Femur (tissue), 1 donor: ENCODE data around the gene SLC9A8.
"Not testable (repeated sequence)": the region's sequence is repeated elsewhere in the genome, so short reads cannot be mapped to it uniquely, and the experiment has no call there.

Experiments used
- DNase-seq: peaks from one replicate; pipeline ENCODE4 v3.0.0-alpha.2; 2017

Gene SLC9A8

GRCh38 chr20:49812507-49813304 is at the start of gene SLC9A8:
Gene SLC9A8 (plus strand): TSS chr20:49812828. CDS start chr20:49812923, 95 bp downstream.
- peak; percentile 94 for DNase-seq

GRCh38 chr20:49762940-49763766 is 49.5 kb upstream of the SLC9A8 start:
- no peak for DNase-seq

GRCh38 chr20:49765413-49765736 is 47.3 kb upstream of the SLC9A8 start:
- no peak for DNase-seq

- peak; percentile 30 for DNase-seq
These were observed 46.6 kb upstream of the SLC9A8 start for GRCh38 chr20:49765846-49766541.

GRCh38 chr20:49766979-49767521 is 45.6 kb upstream of the SLC9A8 start:
- DNase-seq = peak; percentile 31

GRCh38 chr20:49768204-49769047 is 44.2 kb upstream of the SLC9A8 start:
- peak; percentile 59 for DNase-seq

GRCh38 chr20:49769048-49769581 is 43.5 kb upstream of the SLC9A8 start:
- DNase-seq = no peak

- DNase-seq = no peak
These were observed 42.0 kb upstream of the SLC9A8 start for GRCh38 chr20:49770634-49771033.

- DNase-seq = not testable (repeated sequence)
These were observed 38.4 kb upstream of the SLC9A8 start for GRCh38 chr20:49774213-49774612.

- peak; percentile 69 for DNase-seq
These were observed 37.4 kb upstream of the SLC9A8 start for GRCh38 chr20:49775229-49775693.

- no peak for DNase-seq
These were observed 32.7 kb upstream of the SLC9A8 start for GRCh38 chr20:49779972-49780371.

- no peak for DNase-seq
These were observed 31.0 kb upstream of the SLC9A8 start for GRCh38 chr20:49781676-49782075.

GRCh38 chr20:49782439-49782838 is 30.2 kb upstream of the SLC9A8 start:
- not testable (repeated sequence) for DNase-seq

- peak; percentile 54 for DNase-seq
These were observed 29.3 kb upstream of the SLC9A8 start for GRCh38 chr20:49783021-49783995.

- no peak for DNase-seq
These were observed 28.3 kb upstream of the SLC9A8 start for GRCh38 chr20:49784291-49784690.

- DNase-seq = no peak
These were observed 27.3 kb upstream of the SLC9A8 start for GRCh38 chr20:49785149-49785851.

GRCh38 chr20:49785852-49786175 is 26.8 kb upstream of the SLC9A8 start:
- no peak for DNase-seq

GRCh38 chr20:49786196-49786595 is 26.4 kb upstream of the SLC9A8 start:
- no peak for DNase-seq

GRCh38 chr20:49786668-49787370 is 25.8 kb upstream of the SLC9A8 start:
- DNase-seq = no peak
